ENCODE measurements around the gene EFNA3. TPM values are rescaled to one million over a fixed set of nuclear protein-coding genes. Genes with fewer than 3 reads are reported as not detected.
A peak's percentile ranks its signal among the peaks of the same experiment; 100 is the strongest.

EFNA3 gene
- total and polyA plus RNA-seq, 2 experiments from 2014 or later = 5.5 to 13.1 TPM

DNA sequence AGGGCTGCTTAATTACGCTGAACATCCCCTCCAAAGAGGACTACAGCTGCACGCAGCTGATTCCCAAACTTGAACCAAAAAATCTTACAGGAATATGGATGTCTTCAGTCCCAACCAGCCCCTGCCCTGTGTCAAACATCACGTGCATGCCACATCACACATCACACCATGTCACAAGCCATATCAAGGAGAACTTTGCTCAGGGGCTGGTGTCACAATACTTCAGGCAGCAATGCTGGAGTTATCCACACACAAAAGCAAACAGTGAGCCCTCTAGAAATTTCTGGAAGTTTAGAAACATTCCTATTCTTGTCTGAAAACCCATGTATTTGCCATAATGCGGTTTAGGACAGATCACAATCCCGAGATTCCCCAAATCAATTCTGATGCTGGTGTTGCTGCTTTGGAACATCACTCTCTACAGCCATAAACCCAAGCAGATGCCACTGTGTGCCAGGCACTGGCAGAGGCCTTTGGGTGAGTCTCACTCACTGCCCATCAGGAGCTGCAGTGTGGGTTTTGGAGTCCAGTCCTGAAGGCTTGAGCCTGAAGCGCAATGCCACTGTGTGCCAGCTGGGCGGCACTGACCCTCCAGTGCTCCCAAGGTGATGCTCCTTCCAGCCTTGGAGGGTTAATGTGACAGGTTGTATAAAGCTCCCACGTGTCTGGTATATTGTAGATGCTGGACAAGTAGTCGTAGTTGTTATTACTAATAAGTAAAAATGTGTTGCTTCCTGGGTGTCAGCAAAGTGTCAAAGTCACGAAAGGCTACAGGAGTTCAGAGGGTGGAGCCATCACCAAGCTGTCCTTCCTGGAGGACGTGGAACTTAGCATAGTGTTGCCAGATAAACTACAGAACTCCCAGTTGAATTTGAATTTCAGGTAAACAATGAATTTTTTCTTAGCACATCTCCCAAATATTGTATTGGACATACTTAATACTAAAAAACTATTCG, 28.9 kb downstream of the EFNA3 start:
- Histone ChIP-seq H3K4me1 (ENCODE audit: insufficient read depth) (peaks cover 26% of the 10 kb centered on the region), H3K79me2 (no peaks in the 10 kb centered on the region), H3K4me3 (no peak overlapping the region), H3K9me3 (ENCODE audit: low read depth) (no peaks in the 10 kb centered on the region), H3K9me2 (replicated peaks; ENCODE audit: insufficient read depth) (no peaks in the 10 kb centered on the region), H3K4me2 (no peak overlapping the region), H3K27ac (peak overlapping the region; percentile 91), H3K36me3 (replicated peaks; ENCODE audit: insufficient read depth, low read depth) (no peaks in the 10 kb centered on the region), H3K27me3 (no peaks in the 10 kb centered on the region), H2AFZ (no peak overlapping the region), H4K20me1 (ENCODE audit: insufficient read depth, poor library complexity, severe bottlenecking) (no peaks in the 10 kb centered on the region)
- TF ChIP-seq EZH2phosphoT487 (IDR thresholded peaks at IDR 0.05; ENCODE audit: low read depth, severe bottlenecking, unreplicated experiment) (no peak), EZH2 (IDR thresholded peaks at IDR 0.05; ENCODE audit: borderline replicate concordance) (no peak), CTCF (IDR thresholded peaks at IDR 0.05; ENCODE audit: poor library complexity) (no peak)
- 75% methylated on average over 12 of the region's 12 CpGs for WGBS (ENCODE audit: low lambda C conversion rate, missing lambda C conversion rate)
- peak; percentile 72 for DNase-seq (ENCODE audit: low spot score)

DNA sequence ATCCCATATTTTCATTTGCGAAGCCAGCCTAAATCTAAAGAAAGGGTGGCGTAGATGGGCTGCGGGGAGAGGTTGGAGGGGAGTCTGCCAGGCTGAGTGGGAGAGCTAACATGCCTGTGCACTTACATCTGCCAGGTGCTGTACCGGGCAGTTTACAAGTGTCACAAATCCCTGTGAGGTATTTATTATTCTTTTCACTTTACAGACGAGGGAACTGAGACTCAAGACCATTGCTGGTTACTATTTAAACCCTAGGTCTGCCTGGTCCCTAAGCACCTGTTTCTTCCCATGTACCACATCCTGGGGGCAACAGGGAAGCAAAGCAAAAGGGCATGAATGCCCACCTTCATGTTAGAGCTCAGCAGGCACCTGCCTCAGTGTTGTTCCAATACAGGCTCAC, 29.7 kb downstream of the EFNA3 start:
- DNase-seq (ENCODE audit: low spot score) = no peak
- TF ChIP-seq EZH2 (IDR thresholded peaks at IDR 0.05; ENCODE audit: borderline replicate concordance) = no peak
- TF ChIP-seq EZH2phosphoT487 (IDR thresholded peaks at IDR 0.05; ENCODE audit: low read depth, severe bottlenecking, unreplicated experiment) = no peak
- TF ChIP-seq CTCF (IDR thresholded peaks at IDR 0.05; ENCODE audit: poor library complexity) = no peak
- Histone ChIP-seq H3K36me3 (replicated peaks; ENCODE audit: insufficient read depth, low read depth) (no peaks in the 10 kb centered on the region), H3K4me1 (ENCODE audit: insufficient read depth) (peaks cover 26% of the 10 kb centered on the region), H3K9me3 (ENCODE audit: low read depth) (no peaks in the 10 kb centered on the region), H3K4me3 (no peak overlapping the region), H2AFZ (no peak overlapping the region), H3K27me3 (no peaks in the 10 kb centered on the region), H3K9me2 (replicated peaks; ENCODE audit: insufficient read depth) (no peaks in the 10 kb centered on the region), H4K20me1 (ENCODE audit: insufficient read depth, poor library complexity, severe bottlenecking) (no peaks in the 10 kb centered on the region), H3K27ac (peak overlapping the region; percentile 91), H3K4me2 (no peak overlapping the region), H3K79me2 (no peaks in the 10 kb centered on the region)
- 86% methylated on average over 5 of the region's 5 CpGs for WGBS (ENCODE audit: low lambda C conversion rate, missing lambda C conversion rate)

DNA sequence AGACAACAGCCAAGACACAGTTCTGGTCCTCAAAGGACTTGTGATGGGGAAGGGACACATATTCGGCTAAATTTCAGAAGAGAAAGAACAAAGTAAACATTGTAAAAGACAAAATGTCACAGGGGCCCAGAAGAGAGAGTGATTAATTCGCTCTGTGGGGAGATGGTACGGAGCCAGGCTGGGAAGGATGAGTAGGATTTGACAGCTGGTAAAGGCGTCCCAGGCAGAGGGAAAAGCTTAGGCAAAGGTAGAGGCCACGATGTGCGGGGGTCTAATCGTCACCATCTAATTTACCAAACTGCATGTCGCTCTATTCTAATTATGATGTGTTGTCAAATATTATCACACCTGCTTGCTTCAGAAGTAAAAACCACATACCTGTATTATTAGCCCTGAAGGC, 31.7 kb downstream of the EFNA3 start:
- Histone ChIP-seq H3K79me2 (no peaks in the 10 kb centered on the region), H3K27ac (peak overlapping the region; percentile 16), H3K4me2 (no peak overlapping the region), H3K9me2 (replicated peaks; ENCODE audit: insufficient read depth) (no peaks in the 10 kb centered on the region), H2AFZ (no peak overlapping the region), H3K9me3 (ENCODE audit: low read depth) (no peaks in the 10 kb centered on the region), H3K4me1 (ENCODE audit: insufficient read depth) (peaks cover 26% of the 10 kb centered on the region), H4K20me1 (ENCODE audit: insufficient read depth, poor library complexity, severe bottlenecking) (no peaks in the 10 kb centered on the region), H3K4me3 (no peak overlapping the region), H3K36me3 (replicated peaks; ENCODE audit: insufficient read depth, low read depth) (no peaks in the 10 kb centered on the region), H3K27me3 (no peaks in the 10 kb centered on the region)
- WGBS (ENCODE audit: low lambda C conversion rate, missing lambda C conversion rate) = 73% methylated on average over 8 of the region's 8 CpGs
- no peak for DNase-seq (ENCODE audit: low spot score)
- TF ChIP-seq CTCF (IDR thresholded peaks at IDR 0.05; ENCODE audit: poor library complexity) (no peak), EZH2 (IDR thresholded peaks at IDR 0.05; ENCODE audit: borderline replicate concordance) (no peak), EZH2phosphoT487 (IDR thresholded peaks at IDR 0.05; ENCODE audit: low read depth, severe bottlenecking, unreplicated experiment) (no peak)
